GM10266 (cell line): ENCODE results near the gene FOXP1.

Experiments
- DNase-seq: peaks from one replicate; pipeline ENCODE4 v3.0.0; 2012; ENCODE audit errors: extremely low spot score
- CTCF ChIP-seq: IDR thresholded peaks from 2 replicates; pipeline ENCODE4 v1.5.1; 2012; ENCODE audit warnings: mild to moderate bottlenecking, low read depth; ENCODE audit not compliant: control insufficient read depth, insufficient read depth; ENCODE audit errors: missing control alignments

Gene FOXP1

GRCh38 chr3:71039332-71039731 is 544.2 kb downstream of the FOXP1 start:
- DNase-seq = no peak
- no peak for TF ChIP-seq CTCF

- TF ChIP-seq CTCF = no peak
- DNase-seq = no peak
Measured at GRCh38 chr3:71037775-71038174, 545.8 kb downstream of the FOXP1 start.

- DNase-seq = no peak
- TF ChIP-seq CTCF = no peak
Measured at GRCh38 chr3:71035886-71036285, 547.6 kb downstream of the FOXP1 start.

- TF ChIP-seq CTCF = no peak
- no peak for DNase-seq
Measured at GRCh38 chr3:71035314-71035713, 548.2 kb downstream of the FOXP1 start.

- TF ChIP-seq CTCF = no peak
- DNase-seq = no peak
Measured at GRCh38 chr3:71033681-71034220, 549.8 kb downstream of the FOXP1 start.

GRCh38 chr3:71031914-71032521 is 551.5 kb downstream of the FOXP1 start:
- TF ChIP-seq CTCF = no peak
- no peak for DNase-seq

GRCh38 chr3:71031181-71031580 is 552.3 kb downstream of the FOXP1 start:
- no peak for TF ChIP-seq CTCF
- DNase-seq = no peak
